OCI-LY7 (cell line): Measurements from ENCODE around the gene CTDSP1. TPM values are rescaled to one million over a fixed set of nuclear protein-coding genes. Genes with fewer than 3 reads are reported as not detected.

Experiments
- BruUV-seq: library from RNA; stranded (reverse); fragments of 400-500 nt; replicated peaks from 2 replicates; lab custom pipeline; 2021; lab: Mats Ljungman, UMichigan
- CTCF ChIA-PET: fragments of 300-600 bp; sonication (Branson Sonifier 250); formaldehyde crosslinking; loops from one replicate; lab custom pipeline; 2022; ENCODE audit warnings: antibody characterized with exemption; ENCODE audit not compliant: unreplicated experiment; lab: Charles Lee
- POLR2A ChIA-PET: fragments of 300-600 bp; sonication (Branson Sonifier 250); formaldehyde crosslinking; loops from one replicate; lab custom pipeline; 2022; ENCODE audit warnings: antibody characterized with exemption; lab: Charles Lee
- DNase-seq: peaks from one replicate; pipeline ENCODE4 v3.0.0-alpha.2; 2015; ENCODE audit warnings: low spot score
- H2AFZ ChIP-seq: fragments of 200-600 bp; sonication (generic), shearing (Covaris generic); 2 replicates; pipeline ENCODE4 v1.6.1; 2014; ENCODE audit warnings: mild to moderate bottlenecking, antibody characterized with exemption, low read length, moderate library complexity
- H3K27ac ChIP-seq: fragments of 200-600 bp; sonication (generic); 2 replicates; pipeline ENCODE4 v1.5.1; 2014; ENCODE audit warnings: mixed run types, low read depth, mild to moderate bottlenecking, moderate library complexity, low read length, inconsistent platforms; ENCODE audit not compliant: poor library complexity, severe bottlenecking
- H3K36me3 ChIP-seq: fragments of 200-600 bp; sonication (generic); 2 replicates; pipeline ENCODE4 v1.6.1; 2014; ENCODE audit warnings: mild to moderate bottlenecking, antibody characterized with exemption, low read length, moderate library complexity, mixed read lengths; ENCODE audit not compliant: insufficient read depth
- H3K4me1 ChIP-seq: fragments of 200-600 bp; sonication (generic); 2 replicates; pipeline ENCODE4 v1.5.1; 2014; ENCODE audit warnings: mild to moderate bottlenecking, low read length; ENCODE audit not compliant: insufficient read depth, poor library complexity, severe bottlenecking
- H3K4me2 ChIP-seq: fragments of 200-600 bp; sonication (generic); 2 replicates; pipeline ENCODE4 v1.6.1; 2014; ENCODE audit warnings: mild to moderate bottlenecking, low read length
- H3K4me3 ChIP-seq: fragments of 200-600 bp; sonication (generic); 2 replicates; pipeline ENCODE4 v1.5.1; 2014; ENCODE audit warnings: mild to moderate bottlenecking, low read depth, low read length; ENCODE audit not compliant: poor library complexity, severe bottlenecking
- H3K79me2 ChIP-seq: fragments of 200-600 bp; sonication (generic); 2 replicates; pipeline ENCODE4 v1.6.1; 2016; ENCODE audit warnings: low read depth, mild to moderate bottlenecking, low read length, moderate library complexity, mixed read lengths; ENCODE audit not compliant: insufficient read depth
- H3K9me2 ChIP-seq: fragments of 200-600 bp; sonication (generic); 2 replicates; pipeline ENCODE4 v1.6.1; 2016; ENCODE audit warnings: mild to moderate bottlenecking, low read length, mixed read lengths; ENCODE audit not compliant: insufficient read depth
- H3K9me3 ChIP-seq: fragments of 200-600 bp; sonication (generic); 2 replicates; pipeline ENCODE4 v1.6.1; 2014; ENCODE audit warnings: mild to moderate bottlenecking, mixed run types, low read length, mixed read lengths
- H4K20me1 ChIP-seq: fragments of 200-600 bp; sonication (generic); 2 replicates; pipeline ENCODE4 v1.6.1; 2014; ENCODE audit warnings: mild to moderate bottlenecking, antibody characterized with exemption, low read length, moderate library complexity, mixed read lengths; ENCODE audit not compliant: insufficient read depth
- EZH2phosphoT487 ChIP-seq: fragments of 200-600 bp; sonication (generic); IDR thresholded peaks from 2 replicates; pipeline ENCODE4 v1.6.1; 2018; ENCODE audit warnings: low read depth, borderline replicate concordance, mild to moderate bottlenecking, mixed run types, antibody characterized with exemption, low read length, moderate library complexity, mixed read lengths
- intact Hi-C: fragments of 100-400 bp; cut with micrococcal nuclease; formaldehyde crosslinking; loops from one replicate; pipeline ENCODE4 v1.10.0; 2022; ENCODE audit not compliant: unreplicated experiment
- total RNA-seq, 2 experiments: library from RNA; depleted of rRNA in 1 of 2; stranded (reverse); fragments of >200 nt in 1 of 2; shearing (Covaris generic) in 1 of 2; gene quantifications; 2 replicates each; pipeline ENCODE4 v1.2.3, GENCODE V29; 2014 to 2022
- TF ChIP-seq, protein P1 (sequence below): fragments of 200-600 bp; sonication (generic); conservative IDR thresholded peaks from 2 replicates; pipeline ENCODE4 v1.5.1; 2014; ENCODE audit warnings: mild to moderate bottlenecking, antibody characterized with exemption, low read length, moderate library complexity, mixed read lengths

The CTDSP1 gene
- total RNA-seq, 2 experiments from 2014 or later: 95.3 to 152 TPM

DNA sequence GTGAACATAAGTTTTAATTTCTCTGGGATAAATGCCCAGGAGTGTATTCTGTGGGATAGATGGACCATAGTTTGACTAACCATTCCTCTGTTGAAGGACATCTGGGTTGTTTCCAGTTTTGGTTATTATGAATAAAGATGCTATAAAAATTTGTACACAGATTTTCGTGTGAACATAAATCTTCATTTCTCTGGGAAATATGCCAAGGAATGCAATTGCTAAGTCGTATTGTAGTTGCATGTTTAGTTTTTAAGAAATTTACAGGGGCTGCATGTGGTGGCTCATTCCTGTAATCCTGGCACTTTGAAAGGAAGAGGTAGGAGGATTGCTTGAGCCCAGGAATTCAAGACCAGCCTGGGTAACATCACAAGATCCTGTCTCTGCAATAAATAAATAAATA, 24.5 kb upstream of the CTDSP1 start:
- Histone ChIP-seq H3K9me3 (no peaks in the 10 kb centered on the region), H3K79me2 (no peaks in the 10 kb centered on the region), H3K27ac (no peak overlapping the region), H2AFZ (no peak overlapping the region), H3K36me3 (no peaks in the 10 kb centered on the region), H4K20me1 (no peaks in the 10 kb centered on the region), H3K9me2 (no peaks in the 10 kb centered on the region), H3K4me1 (peaks cover 39% of the 10 kb centered on the region), H3K4me2 (no peak overlapping the region), H3K4me3 (no peak overlapping the region)
- ChIA-PET POLR2A (no interaction called here), CTCF (no interaction called here)
- TF ChIP-seq, protein P1, sequence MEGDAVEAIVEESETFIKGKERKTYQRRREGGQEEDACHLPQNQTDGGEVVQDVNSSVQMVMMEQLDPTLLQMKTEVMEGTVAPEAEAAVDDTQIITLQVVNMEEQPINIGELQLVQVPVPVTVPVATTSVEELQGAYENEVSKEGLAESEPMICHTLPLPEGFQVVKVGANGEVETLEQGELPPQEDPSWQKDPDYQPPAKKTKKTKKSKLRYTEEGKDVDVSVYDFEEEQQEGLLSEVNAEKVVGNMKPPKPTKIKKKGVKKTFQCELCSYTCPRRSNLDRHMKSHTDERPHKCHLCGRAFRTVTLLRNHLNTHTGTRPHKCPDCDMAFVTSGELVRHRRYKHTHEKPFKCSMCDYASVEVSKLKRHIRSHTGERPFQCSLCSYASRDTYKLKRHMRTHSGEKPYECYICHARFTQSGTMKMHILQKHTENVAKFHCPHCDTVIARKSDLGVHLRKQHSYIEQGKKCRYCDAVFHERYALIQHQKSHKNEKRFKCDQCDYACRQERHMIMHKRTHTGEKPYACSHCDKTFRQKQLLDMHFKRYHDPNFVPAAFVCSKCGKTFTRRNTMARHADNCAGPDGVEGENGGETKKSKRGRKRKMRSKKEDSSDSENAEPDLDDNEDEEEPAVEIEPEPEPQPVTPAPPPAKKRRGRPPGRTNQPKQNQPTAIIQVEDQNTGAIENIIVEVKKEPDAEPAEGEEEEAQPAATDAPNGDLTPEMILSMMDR: no peak
- no peak for TF ChIP-seq EZH2phosphoT487
- no TSS peak for BruUV-seq
- DNase-seq: no peak
- intact Hi-C loops: no loop called here

GRCh38 chr2:218378053-218378452, 21.6 kb upstream of the CTDSP1 start:
- BruUV-seq: no TSS peak
- ChIA-PET CTCF (no interaction called here), POLR2A (interaction anchor here (0.7 to 1.3 kb wide), 2 partner anchors 87 to 339 kb away, joined by 4 to 5 read pairs; no protein-coding TSS in a partner anchor)
- Histone ChIP-seq H2AFZ (no peak overlapping the region; the same call in 1 of the 2 replicates), H3K4me1 (peaks cover 10% of the 10 kb centered on the region), H3K36me3 (no peaks in the 10 kb centered on the region), H3K27ac (no peak overlapping the region), H3K9me2 (no peaks in the 10 kb centered on the region), H3K4me3 (no peak overlapping the region), H3K4me2 (no peak overlapping the region), H3K79me2 (no peaks in the 10 kb centered on the region), H4K20me1 (no peaks in the 10 kb centered on the region), H3K9me3 (no peaks in the 10 kb centered on the region)
- intact Hi-C loops: no loop called here
- TF ChIP-seq EZH2phosphoT487: no peak
- TF ChIP-seq, protein P1: no peak
- DNase-seq: no peak

DNA sequence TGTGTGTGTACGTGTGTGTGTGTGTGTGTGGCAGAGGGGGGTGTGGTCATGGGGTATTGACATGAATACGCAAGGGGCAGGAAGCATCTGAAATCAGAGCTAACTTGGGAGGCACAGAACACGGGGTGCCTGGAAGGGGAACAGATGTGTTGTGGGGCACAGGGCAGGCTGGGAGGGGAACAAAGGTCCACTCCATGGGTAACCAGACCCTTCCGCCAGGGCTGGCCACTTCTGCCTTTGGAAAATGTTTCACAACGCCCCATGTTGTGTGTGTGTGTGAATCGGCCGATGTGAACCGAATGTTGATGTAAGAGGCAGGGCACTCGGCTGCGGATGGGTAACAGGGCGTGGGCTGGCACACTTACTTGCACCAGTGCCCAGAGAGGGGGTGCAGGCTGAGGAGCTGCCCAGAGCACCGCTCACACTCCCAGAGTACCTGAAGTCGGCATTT, 17.7 kb upstream of the CTDSP1 start, which contains the start of gene SLC11A1:
SLC11A1 (plus strand) TSS at position 358 of the 451 bp plus-strand sequence. CDS start 96 bp downstream, outside the sequence.
- Histone ChIP-seq H3K27ac (no peak within 1 kb of the TSS), H4K20me1 (no peaks in the 10 kb centered on the region), H2AFZ (no peak within 1 kb of the TSS), H3K4me2 (no peak within 1 kb of the TSS), H3K9me3 (no peaks in the 10 kb centered on the region), H3K4me1 (peaks cover 7% of the 10 kb centered on the region), H3K79me2 (no peaks in the 10 kb centered on the region), H3K4me3 (no peak within 1 kb of the TSS), H3K9me2 (no peaks in the 10 kb centered on the region), H3K36me3 (no peaks in the 10 kb centered on the region)
- no TSS peak for BruUV-seq
- POLR2A ChIA-PET: no interaction called here
- intact Hi-C loops: no loop called here
- CTCF ChIA-PET: no interaction called here
- DNase-seq: no peak
- TF ChIP-seq, protein P1: no peak
- TF ChIP-seq EZH2phosphoT487: no peak
